ENCODE measurements around the gene SLC19A1. TPM values are rescaled to one million over a fixed set of nuclear protein-coding genes. Genes with fewer than 3 reads are reported as not detected.

Gene SLC19A1
- total and polyA plus RNA-seq, 4 experiments from 2014 or later, result 7.4 to 9.8 (median 8.2) TPM

- Histone ChIP-seq H3K4me3 (ENCODE audit: low read length in 2 of 2) (no peak overlapping the region), H3K27me3 (ENCODE audit: insufficient read depth, low read length) (no peaks in the 10 kb centered on the region), H3K36me3 (ENCODE audit: insufficient read depth, low read length) (no peaks in the 10 kb centered on the region), H3K4me1 (ENCODE audit: insufficient read depth, low read length) (peaks cover 42% of the 10 kb centered on the region), H3K27ac (ENCODE audit: low read depth, low read length) (no peak overlapping the region), H3K9me3 (ENCODE audit: control insufficient read depth in 1 of 2, low read length in 2 of 2) (no peaks in the 10 kb centered on the region)
- no peak for DNase-seq
- H3K4me1 Mint-ChIP-seq, result peaks cover 27 to 40% (median 36%) of the 10 kb centered on the region in 4 donors
- no peak overlapping the region for H3K27ac Mint-ChIP-seq
- no peak overlapping the region for H3K4me3 Mint-ChIP-seq
- intact Hi-C loops (cut with micrococcal nuclease), result loop anchor here (10.0 kb wide), 1 partner anchor 450 kb away; no protein-coding TSS in a partner anchor
- POLR2A ChIA-PET (ENCODE audit: partially characterized antibody), result no interaction called here
- CTCF ChIA-PET (ENCODE audit: partially characterized antibody), result interaction anchor here (1.4 kb wide), 1 partner anchor 121 kb away, joined by 3 read pairs; no protein-coding TSS in a partner anchor
- H3K9me3 Mint-ChIP-seq, result peaks cover 0 to 2% (median 0%) of the 10 kb centered on the region in 8 donors
- H3K36me3 Mint-ChIP-seq, result no peaks in the 10 kb centered on the region
- H3K27me3 Mint-ChIP-seq, result no peaks in the 10 kb centered on the region
These were observed 67.1 kb downstream of the SLC19A1 start for GRCh38 chr21:45475004-45475685.

- no peaks in the 10 kb centered on the region for H3K36me3 ChIP-seq (ENCODE audit: insufficient read depth, low read length)
- H3K36me3 Mint-ChIP-seq, result no peaks in the 10 kb centered on the region
- POLR2A ChIA-PET (ENCODE audit: partially characterized antibody), result interaction anchor here (1.6 kb wide), 1 partner anchor 9 kb away, joined by 5 read pairs; no protein-coding TSS in a partner anchor
- H3K27me3 ChIP-seq (ENCODE audit: insufficient read depth, low read length), result no peaks in the 10 kb centered on the region
- no peaks in the 10 kb centered on the region for H3K9me3 ChIP-seq (ENCODE audit: control insufficient read depth in 1 of 2, low read length in 2 of 2)
- peak overlapping the region in 3 of 8 donors; percentile 45 to 60 (median 46) for H3K4me3 Mint-ChIP-seq
- intact Hi-C loops (cut with micrococcal nuclease), result loop anchor here (10.0 kb wide), 1 partner anchor 450 kb away; no protein-coding TSS in a partner anchor
- H3K4me3 ChIP-seq (ENCODE audit: low read length in 2 of 2), result no peak overlapping the region
- peaks cover 28 to 41% (median 36%) of the 10 kb centered on the region in 4 donors for H3K4me1 Mint-ChIP-seq
- peaks cover 0 to 2% (median 0%) of the 10 kb centered on the region in 8 donors for H3K9me3 Mint-ChIP-seq
- H3K27ac Mint-ChIP-seq, result peak overlapping the region in 5 of 7 donors; percentile 0 to 63 (median 43)
- DNase-seq, result no peak
- peaks cover 38% of the 10 kb centered on the region for H3K4me1 ChIP-seq (ENCODE audit: insufficient read depth, low read length)
- H3K27ac ChIP-seq (ENCODE audit: low read depth, low read length), result no peak overlapping the region
- CTCF ChIA-PET (ENCODE audit: partially characterized antibody), result no interaction called here
- H3K27me3 Mint-ChIP-seq, result no peaks in the 10 kb centered on the region
These were observed 67.8 kb downstream of the SLC19A1 start for GRCh38 chr21:45474323-45474950.

DNA sequence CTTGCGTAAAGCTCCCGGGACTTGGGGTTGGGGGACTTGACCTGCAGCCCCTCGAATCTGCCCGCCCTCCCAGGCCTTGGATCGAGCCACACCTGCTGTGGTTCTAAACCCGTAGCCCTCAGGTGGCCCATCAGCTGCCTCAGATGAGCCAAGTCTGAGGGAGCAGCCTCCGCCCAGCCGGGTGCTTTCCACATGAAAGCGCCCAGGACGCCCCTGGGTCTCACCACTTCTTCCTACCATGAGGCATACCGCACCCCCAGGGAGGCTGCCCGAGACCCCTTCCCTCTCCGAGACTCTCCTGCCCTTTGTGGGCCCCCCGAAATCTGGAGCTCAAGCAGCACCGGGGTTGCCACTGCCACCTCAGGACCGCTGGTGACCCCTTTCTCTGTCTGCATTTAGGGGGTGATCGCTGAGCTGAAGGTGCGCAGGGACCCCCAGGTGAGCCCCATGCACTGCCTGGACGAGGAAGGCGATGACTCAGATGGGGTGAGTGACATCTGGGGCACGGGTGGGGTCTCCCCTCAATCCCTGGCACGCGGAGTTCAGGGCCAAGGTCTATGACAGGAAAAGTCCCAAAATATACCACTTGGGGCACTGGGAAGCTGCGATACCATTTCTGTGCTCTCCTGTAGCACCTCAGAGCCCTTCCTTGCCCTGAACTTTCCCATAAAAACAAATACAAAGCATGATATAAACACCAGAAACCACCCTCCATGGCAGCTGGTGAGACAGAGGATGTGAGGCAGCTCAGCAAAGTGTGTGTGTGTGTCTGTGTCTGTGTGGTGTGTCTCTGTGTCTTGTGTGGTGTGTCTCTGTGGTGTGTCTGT lies 68.5 kb downstream of the SLC19A1 start:
- ChIA-PET CTCF (ENCODE audit: partially characterized antibody) (no interaction called here), POLR2A (ENCODE audit: partially characterized antibody) (interaction anchor here (1.6 kb wide), 1 partner anchor 9 kb away, joined by 5 read pairs; no protein-coding TSS in a partner anchor)
- no peaks in the 10 kb centered on the region for H3K27me3 Mint-ChIP-seq
- no peak overlapping the region for H3K4me3 ChIP-seq (ENCODE audit: low read length in 2 of 2)
- peaks cover 31% of the 10 kb centered on the region for H3K4me1 ChIP-seq (ENCODE audit: insufficient read depth, low read length)
- no peaks in the 10 kb centered on the region for H3K27me3 ChIP-seq (ENCODE audit: insufficient read depth, low read length)
- H3K36me3 ChIP-seq (ENCODE audit: insufficient read depth, low read length), result no peaks in the 10 kb centered on the region
- H3K9me3 Mint-ChIP-seq, result peaks cover 0 to 2% (median 0%) of the 10 kb centered on the region in 8 donors
- no peaks in the 10 kb centered on the region for H3K36me3 Mint-ChIP-seq
- no peak for DNase-seq
- no peak overlapping the region for H3K27ac ChIP-seq (ENCODE audit: low read depth, low read length)
- peak overlapping the region in 3 of 7 donors; percentile 0 to 63 (median 43) for H3K27ac Mint-ChIP-seq
- peak overlapping the region in 2 of 8 donors; percentile 45 to 46 for H3K4me3 Mint-ChIP-seq
- H3K9me3 ChIP-seq (ENCODE audit: control insufficient read depth in 1 of 2, low read length in 2 of 2), result no peaks in the 10 kb centered on the region
- intact Hi-C loops (cut with micrococcal nuclease), result loop anchor here (10.0 kb wide), 1 partner anchor 451 kb away; no protein-coding TSS in a partner anchor
- peaks cover 22 to 34% (median 29%) of the 10 kb centered on the region in 4 donors for H3K4me1 Mint-ChIP-seq

DNA sequence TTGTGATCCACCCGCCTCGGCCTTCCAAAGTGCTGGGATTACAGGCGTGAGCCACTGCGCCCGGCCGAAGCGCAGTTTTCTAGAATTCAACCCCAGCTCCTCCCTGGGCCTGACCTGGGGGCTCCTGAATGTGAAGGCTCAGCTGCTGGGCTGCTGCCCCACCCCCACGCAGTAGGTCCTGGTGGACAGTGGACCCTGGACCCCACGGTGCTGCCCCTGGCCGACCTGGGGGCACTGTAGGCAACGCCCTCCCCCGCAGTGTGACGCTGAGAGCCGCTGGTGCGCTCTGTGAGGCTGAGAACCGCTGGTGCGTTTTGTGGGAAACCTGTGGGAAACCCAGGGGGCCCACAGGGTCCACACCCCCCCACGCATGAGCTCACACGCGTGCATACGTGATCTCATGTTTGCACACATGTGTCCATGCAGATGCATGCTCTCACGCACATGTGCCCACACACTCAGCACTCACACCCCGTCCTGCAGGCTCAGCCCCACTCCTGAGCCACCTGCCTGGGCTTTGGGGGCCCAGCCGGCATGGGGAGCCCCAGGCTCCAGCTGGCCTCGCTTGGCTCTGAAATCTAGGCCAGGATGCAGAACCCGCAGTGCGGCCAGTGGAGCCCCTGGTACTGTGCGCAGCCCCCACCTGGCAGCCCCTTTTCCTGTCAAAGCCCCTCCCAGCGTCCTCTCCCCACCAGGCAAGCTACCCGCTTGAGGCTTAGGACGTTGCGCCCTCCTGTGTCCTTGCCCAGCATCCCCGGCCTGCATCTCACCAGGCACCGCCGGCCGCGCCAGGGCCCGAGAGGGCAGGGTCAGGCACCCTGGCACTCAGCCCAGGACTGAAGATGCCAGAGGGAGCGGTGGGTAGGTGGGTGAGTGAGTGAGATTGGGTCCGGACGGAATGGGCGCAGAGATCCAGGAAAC lies 69.5 kb downstream of the SLC19A1 start:
- H3K27ac Mint-ChIP-seq, result no peak overlapping the region
- H3K27ac ChIP-seq (ENCODE audit: low read depth, low read length), result no peak overlapping the region
- CTCF ChIA-PET (ENCODE audit: partially characterized antibody), result no interaction called here

GRCh38 chr21:45471525-45472221 lies 70.6 kb downstream of the SLC19A1 start:
- no peak overlapping the region for H3K4me3 Mint-ChIP-seq
- intact Hi-C loops (cut with micrococcal nuclease), result loop anchor here (10.0 kb wide), 1 partner anchor 453 kb away; no protein-coding TSS in a partner anchor
- CTCF ChIA-PET (ENCODE audit: partially characterized antibody), result interaction anchor here (1.4 kb wide), 1 partner anchor 334 kb away, joined by 3 read pairs; no protein-coding TSS in a partner anchor

More for the DNA sequence above, 69.5 kb downstream of the SLC19A1 start:
- no peaks in the 10 kb centered on the region for H3K27me3 ChIP-seq (ENCODE audit: insufficient read depth, low read length)
- H3K9me3 Mint-ChIP-seq, result peaks cover 0 to 2% (median 0%) of the 10 kb centered on the region in 8 donors
- H3K4me3 ChIP-seq (ENCODE audit: low read length in 2 of 2), result no peak overlapping the region
- H3K36me3 ChIP-seq (ENCODE audit: insufficient read depth, low read length), result no peaks in the 10 kb centered on the region
- peaks cover 21% of the 10 kb centered on the region for H3K4me1 ChIP-seq (ENCODE audit: insufficient read depth, low read length)
- H3K4me1 Mint-ChIP-seq, result peaks cover 13 to 25% (median 21%) of the 10 kb centered on the region in 4 donors
- H3K9me3 ChIP-seq (ENCODE audit: control insufficient read depth in 1 of 2, low read length in 2 of 2), result no peaks in the 10 kb centered on the region
- POLR2A ChIA-PET (ENCODE audit: partially characterized antibody), result interaction anchor here (1.6 kb wide), 1 partner anchor 10 kb away, joined by 5 read pairs; no protein-coding TSS in a partner anchor
- DNase-seq, result no peak
- no peaks in the 10 kb centered on the region for H3K36me3 Mint-ChIP-seq
- H3K4me3 Mint-ChIP-seq, result no peak overlapping the region
- intact Hi-C loops (cut with micrococcal nuclease), result loop anchor here (10.0 kb wide), 1 partner anchor 452 kb away; no protein-coding TSS in a partner anchor
- no peaks in the 10 kb centered on the region for H3K27me3 Mint-ChIP-seq

More at GRCh38 chr21:45471525-45472221, 70.6 kb downstream of the SLC19A1 start:
- POLR2A ChIA-PET (ENCODE audit: partially characterized antibody), result interaction anchor here (1.4 kb wide), 1 partner anchor 11 kb away, joined by 6 read pairs; no protein-coding TSS in a partner anchor
- Histone ChIP-seq H3K9me3 (ENCODE audit: control insufficient read depth in 1 of 2, low read length in 2 of 2) (no peaks in the 10 kb centered on the region), H3K4me3 (ENCODE audit: low read length in 2 of 2) (no peak overlapping the region), H3K4me1 (ENCODE audit: insufficient read depth, low read length) (peaks cover 13% of the 10 kb centered on the region), H3K27me3 (ENCODE audit: insufficient read depth, low read length) (no peaks in the 10 kb centered on the region), H3K36me3 (ENCODE audit: insufficient read depth, low read length) (no peaks in the 10 kb centered on the region), H3K27ac (ENCODE audit: low read depth, low read length) (no peak overlapping the region)
- Mint-ChIP-seq H3K9me3 (peaks cover 0 to 2% (median 0%) of the 10 kb centered on the region in 8 donors), H3K27ac (peak overlapping the region in 5 of 7 donors; percentile 17 to 96 (median 88)), H3K36me3 (no peaks in the 10 kb centered on the region), H3K4me1 (peaks cover 12 to 22% (median 19%) of the 10 kb centered on the region in 4 donors), H3K27me3 (no peaks in the 10 kb centered on the region)
- DNase-seq, result no peak
